AG10803 (cell line): ENCODE measurements around the gene KCNT2.

Source experiments
- DNase-seq: peaks from one replicate; pipeline ENCODE4 v3.0.0; 2010; ENCODE audit warnings: low read depth
- H3K4me3 ChIP-seq: 2 replicates; pipeline ENCODE4 v1.5.1; 2011; ENCODE audit warnings: mild to moderate bottlenecking, low read length, control low read depth
- TF ChIP-seq, protein P1 (sequence below): conservative IDR thresholded peaks from 2 replicates; pipeline ENCODE4 v1.5.1; 2011; ENCODE audit warnings: mild to moderate bottlenecking, low read length, control low read depth, inconsistent platforms

The KCNT2 gene

DNA sequence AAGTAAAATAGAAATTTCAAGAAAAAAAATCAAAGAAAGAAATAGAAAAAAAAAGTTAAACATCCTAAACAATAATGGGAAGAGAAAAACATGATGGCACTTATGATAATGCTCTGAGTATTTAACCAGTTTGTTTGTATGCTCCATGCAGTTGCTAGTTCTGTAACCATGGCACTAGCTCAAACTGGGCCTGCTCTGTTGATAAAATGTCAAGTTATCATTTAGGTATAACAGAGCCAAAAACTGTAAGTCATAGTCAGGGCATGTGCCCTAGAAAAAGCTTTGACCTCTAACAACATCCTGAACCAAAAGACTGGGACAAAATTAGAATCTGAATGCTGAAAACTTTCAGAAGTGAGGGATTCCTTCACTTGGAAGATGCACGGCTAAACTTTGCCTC, 148.9 kb downstream of the KCNT2 start:
- no peak overlapping the region for H3K4me3 ChIP-seq
- no peak for DNase-seq
- TF ChIP-seq, protein P1, sequence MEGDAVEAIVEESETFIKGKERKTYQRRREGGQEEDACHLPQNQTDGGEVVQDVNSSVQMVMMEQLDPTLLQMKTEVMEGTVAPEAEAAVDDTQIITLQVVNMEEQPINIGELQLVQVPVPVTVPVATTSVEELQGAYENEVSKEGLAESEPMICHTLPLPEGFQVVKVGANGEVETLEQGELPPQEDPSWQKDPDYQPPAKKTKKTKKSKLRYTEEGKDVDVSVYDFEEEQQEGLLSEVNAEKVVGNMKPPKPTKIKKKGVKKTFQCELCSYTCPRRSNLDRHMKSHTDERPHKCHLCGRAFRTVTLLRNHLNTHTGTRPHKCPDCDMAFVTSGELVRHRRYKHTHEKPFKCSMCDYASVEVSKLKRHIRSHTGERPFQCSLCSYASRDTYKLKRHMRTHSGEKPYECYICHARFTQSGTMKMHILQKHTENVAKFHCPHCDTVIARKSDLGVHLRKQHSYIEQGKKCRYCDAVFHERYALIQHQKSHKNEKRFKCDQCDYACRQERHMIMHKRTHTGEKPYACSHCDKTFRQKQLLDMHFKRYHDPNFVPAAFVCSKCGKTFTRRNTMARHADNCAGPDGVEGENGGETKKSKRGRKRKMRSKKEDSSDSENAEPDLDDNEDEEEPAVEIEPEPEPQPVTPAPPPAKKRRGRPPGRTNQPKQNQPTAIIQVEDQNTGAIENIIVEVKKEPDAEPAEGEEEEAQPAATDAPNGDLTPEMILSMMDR: no peak

GRCh38 chr1:196454792-196455191, 153.4 kb downstream of the KCNT2 start:
- no peak overlapping the region for H3K4me3 ChIP-seq
- TF ChIP-seq, protein P1: no peak
- DNase-seq: no peak

DNA sequence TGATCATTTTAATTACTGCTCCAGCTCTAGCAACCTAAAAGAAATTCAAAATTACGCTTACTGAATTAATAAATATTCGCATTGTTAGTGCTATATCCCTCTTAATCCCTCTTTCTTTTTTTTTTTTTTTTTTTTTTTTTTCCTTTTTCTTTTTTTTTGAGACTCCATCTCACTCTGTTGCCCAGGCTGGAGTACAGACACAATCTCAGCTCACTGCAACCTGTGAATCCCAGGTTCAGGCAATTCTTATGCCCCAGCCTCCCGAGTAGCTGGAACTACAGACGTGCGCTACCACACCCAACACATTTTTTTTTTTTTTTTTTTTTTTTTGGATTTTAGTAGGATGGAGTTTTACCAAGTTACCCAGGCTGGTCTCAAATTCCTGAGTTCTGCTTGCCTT, 157.1 kb downstream of the KCNT2 start:
- no peak for DNase-seq
- TF ChIP-seq, protein P1: no peak
- no peak overlapping the region for H3K4me3 ChIP-seq

GRCh38 chr1:196450143-196451095, 157.8 kb downstream of the KCNT2 start:
- TF ChIP-seq, protein P1: no peak
- no peak overlapping the region for H3K4me3 ChIP-seq
- DNase-seq: no peak

- TF ChIP-seq, protein P1: no peak
- DNase-seq: no peak
- no peak overlapping the region for H3K4me3 ChIP-seq
Measured at GRCh38 chr1:196449460-196449859, 158.8 kb downstream of the KCNT2 start.

GRCh38 chr1:196445775-196446174, 162.5 kb downstream of the KCNT2 start:
- DNase-seq: no peak
- H3K4me3 ChIP-seq: no peak overlapping the region
- TF ChIP-seq, protein P1: no peak

GRCh38 chr1:196444634-196445033, 163.6 kb downstream of the KCNT2 start:
- TF ChIP-seq, protein P1: no peak
- H3K4me3 ChIP-seq: no peak overlapping the region

More at GRCh38 chr1:196444634-196445033, 163.6 kb downstream of the KCNT2 start:
- DNase-seq: no peak
